ENCODE results near the gene ADAMTS17.
"Not testable (repeated sequence)": the region's sequence is repeated elsewhere in the genome, so short reads cannot be mapped to it uniquely, and the experiment has no call there.

ADAMTS17 gene

GRCh38 chr15:100095541-100096247 lies 246.1 kb downstream of the ADAMTS17 start:
- no peak for DNase-seq (ENCODE audit: low read depth in 1 of 2, low spot score in 1 of 2)

- no peak for DNase-seq (ENCODE audit: low read depth in 1 of 2, low spot score in 1 of 2)
These were observed 247.7 kb downstream of the ADAMTS17 start for GRCh38 chr15:100094127-100094510.

- no peak for DNase-seq (ENCODE audit: low read depth in 1 of 2, low spot score in 1 of 2)
These were observed 248.3 kb downstream of the ADAMTS17 start for GRCh38 chr15:100093211-100094126.

GRCh38 chr15:100092034-100092433 lies 249.7 kb downstream of the ADAMTS17 start:
- DNase-seq (ENCODE audit: low read depth in 1 of 2, low spot score in 1 of 2), result no peak

- no peak for DNase-seq (ENCODE audit: low read depth in 1 of 2, low spot score in 1 of 2)
These were observed 251.4 kb downstream of the ADAMTS17 start for GRCh38 chr15:100090411-100090810.

- DNase-seq (ENCODE audit: low read depth in 1 of 2, low spot score in 1 of 2), result not testable (repeated sequence)
These were observed 257.5 kb downstream of the ADAMTS17 start for GRCh38 chr15:100084042-100084821.

- no peak for DNase-seq (ENCODE audit: low read depth in 1 of 2, low spot score in 1 of 2)
These were observed 258.2 kb downstream of the ADAMTS17 start for GRCh38 chr15:100083572-100083971.

GRCh38 chr15:100082761-100083402 lies 258.9 kb downstream of the ADAMTS17 start:
- no peak for DNase-seq (ENCODE audit: low read depth in 1 of 2, low spot score in 1 of 2)

- no peak for DNase-seq (ENCODE audit: low read depth in 1 of 2, low spot score in 1 of 2)
These were observed 260.3 kb downstream of the ADAMTS17 start for GRCh38 chr15:100081454-100081853.

GRCh38 chr15:100078511-100079220 lies 263.1 kb downstream of the ADAMTS17 start:
- no peak for DNase-seq (ENCODE audit: low read depth in 1 of 2, low spot score in 1 of 2)

GRCh38 chr15:100075229-100075628 lies 266.5 kb downstream of the ADAMTS17 start:
- DNase-seq (ENCODE audit: low read depth in 1 of 2, low spot score in 1 of 2), result no peak

GRCh38 chr15:100073982-100074381 lies 267.8 kb downstream of the ADAMTS17 start:
- no peak for DNase-seq (ENCODE audit: low read depth in 1 of 2, low spot score in 1 of 2)

GRCh38 chr15:100066521-100067280 lies 275.1 kb downstream of the ADAMTS17 start:
- not testable (repeated sequence) for DNase-seq (ENCODE audit: low read depth in 1 of 2, low spot score in 1 of 2)

GRCh38 chr15:100061944-100062343 lies 279.8 kb downstream of the ADAMTS17 start:
- no peak for DNase-seq (ENCODE audit: low read depth in 1 of 2, low spot score in 1 of 2)

GRCh38 chr15:100060276-100060926 lies 281.4 kb downstream of the ADAMTS17 start:
- no peak for DNase-seq (ENCODE audit: low read depth in 1 of 2, low spot score in 1 of 2)

- no peak for DNase-seq (ENCODE audit: low read depth in 1 of 2, low spot score in 1 of 2)
These were observed 282.3 kb downstream of the ADAMTS17 start for GRCh38 chr15:100059521-100059920.

GRCh38 chr15:100059094-100059493 lies 282.7 kb downstream of the ADAMTS17 start:
- DNase-seq (ENCODE audit: low read depth in 1 of 2, low spot score in 1 of 2), result no peak

GRCh38 chr15:100058458-100058857 lies 283.3 kb downstream of the ADAMTS17 start:
- no peak for DNase-seq (ENCODE audit: low read depth in 1 of 2, low spot score in 1 of 2)

- DNase-seq (ENCODE audit: low read depth in 1 of 2, low spot score in 1 of 2), result no peak
These were observed 284.5 kb downstream of the ADAMTS17 start for GRCh38 chr15:100057281-100057680.

All from activated CD4-positive, alpha-beta T cell treated with anti-CD3 and anti-CD28 coated beads, Interleukin-2, amount 50 U/mL, for 24 hours (primary cell).